ENCODE data around the gene WDTC1.

WDTC1 gene

GRCh38 chr1:27303509-27303908 is 69.1 kb downstream of the WDTC1 start:
- DNase-seq: no peak

- DNase-seq: no peak
These were observed 71.6 kb downstream of the WDTC1 start for GRCh38 chr1:27306071-27306470.

- no peak for DNase-seq
These were observed 72.7 kb downstream of the WDTC1 start for GRCh38 chr1:27306892-27307761.

- DNase-seq: no peak
These were observed 73.6 kb downstream of the WDTC1 start for GRCh38 chr1:27307874-27308598.

GRCh38 chr1:27314169-27314568 is 79.7 kb downstream of the WDTC1 start:
- no peak for DNase-seq

GRCh38 chr1:27314737-27315136 is 80.3 kb downstream of the WDTC1 start:
- DNase-seq: no peak

GRCh38 chr1:27316860-27317259 is 82.4 kb downstream of the WDTC1 start:
- no peak for DNase-seq

GRCh38 chr1:27318136-27318535 is 83.7 kb downstream of the WDTC1 start:
- no peak for DNase-seq

- no peak for DNase-seq
These were observed 84.2 kb downstream of the WDTC1 start for GRCh38 chr1:27318596-27318995.

GRCh38 chr1:27321813-27322568 is 87.6 kb downstream of the WDTC1 start, which contains the start of gene TMEM222:
Gene TMEM222 (plus strand): TSS chr1:27322163. CDS start chr1:27322198, 35 bp downstream.
- peak; percentile 95 for DNase-seq

GRCh38 chr1:27322569-27323240 is 88.3 kb downstream of the WDTC1 start:
- DNase-seq: no peak

- no peak for DNase-seq
These were observed 90.9 kb downstream of the WDTC1 start for GRCh38 chr1:27325286-27325685.

GRCh38 chr1:27327964-27328363 is 93.5 kb downstream of the WDTC1 start:
- no peak for DNase-seq

GRCh38 chr1:27330786-27331185 is 96.4 kb downstream of the WDTC1 start:
- no peak for DNase-seq

- DNase-seq: no peak
These were observed 97.0 kb downstream of the WDTC1 start for GRCh38 chr1:27331426-27331825.

GRCh38 chr1:27331922-27332321 is 97.5 kb downstream of the WDTC1 start:
- DNase-seq: no peak

GRCh38 chr1:27332536-27333281 is 98.3 kb downstream of the WDTC1 start:
- DNase-seq: peak; percentile 50

GRCh38 chr1:27333717-27334279 is 99.4 kb downstream of the WDTC1 start:
- DNase-seq: no peak

GRCh38 chr1:27335506-27336422 is 101.3 kb downstream of the WDTC1 start:
- no peak for DNase-seq

- no peak for DNase-seq
These were observed 102.3 kb downstream of the WDTC1 start for GRCh38 chr1:27336756-27337155.
